ENCODE measurements around the gene KCNAB1. TPM values are rescaled to one million over a fixed set of nuclear protein-coding genes. Genes with fewer than 3 reads are reported as not detected.

Gene KCNAB1
- total and polyA plus RNA-seq, 4 donors = 0.76 to 2.8 (median 1.0) TPM

- Histone ChIP-seq H3K9me3 (ENCODE audit: control insufficient read depth in 4 of 4, low read length in 3 of 4) (no peaks in the 10 kb centered on the region), H3K4me3 (ENCODE audit: low read depth in 1 of 3, low read length in 3 of 3) (no peak overlapping the region), H3K36me3 (ENCODE audit: control insufficient read depth in 4 of 4, insufficient read depth in 3 of 4, low read depth in 1 of 4, low read length in 3 of 4) (no peaks in the 10 kb centered on the region), H3K4me1 (ENCODE audit: control insufficient read depth in 4 of 4, insufficient read depth in 4 of 4, low read length in 3 of 4) (no peaks in the 10 kb centered on the region), H3K27me3 (ENCODE audit: control insufficient read depth in 4 of 4, insufficient read depth in 4 of 4, low read length in 3 of 4) (no peaks in the 10 kb centered on the region), H3K27ac (ENCODE audit: low read depth in 1 of 2, low read length in 2 of 2) (no peak overlapping the region), H3K9ac (ENCODE audit: low read depth in 1 of 2, low read length in 2 of 2) (no peak overlapping the region)
- no peak for DNase-seq (ENCODE audit: low spot score)
- no peak for TF ChIP-seq JUND (IDR thresholded peaks at IDR 0.05)
- no peak for TF ChIP-seq FOXA1 (IDR thresholded peaks at IDR 0.05)
- TF ChIP-seq NR2F2 (IDR thresholded peaks at IDR 0.05) = no peak
- TF ChIP-seq, protein P1, sequence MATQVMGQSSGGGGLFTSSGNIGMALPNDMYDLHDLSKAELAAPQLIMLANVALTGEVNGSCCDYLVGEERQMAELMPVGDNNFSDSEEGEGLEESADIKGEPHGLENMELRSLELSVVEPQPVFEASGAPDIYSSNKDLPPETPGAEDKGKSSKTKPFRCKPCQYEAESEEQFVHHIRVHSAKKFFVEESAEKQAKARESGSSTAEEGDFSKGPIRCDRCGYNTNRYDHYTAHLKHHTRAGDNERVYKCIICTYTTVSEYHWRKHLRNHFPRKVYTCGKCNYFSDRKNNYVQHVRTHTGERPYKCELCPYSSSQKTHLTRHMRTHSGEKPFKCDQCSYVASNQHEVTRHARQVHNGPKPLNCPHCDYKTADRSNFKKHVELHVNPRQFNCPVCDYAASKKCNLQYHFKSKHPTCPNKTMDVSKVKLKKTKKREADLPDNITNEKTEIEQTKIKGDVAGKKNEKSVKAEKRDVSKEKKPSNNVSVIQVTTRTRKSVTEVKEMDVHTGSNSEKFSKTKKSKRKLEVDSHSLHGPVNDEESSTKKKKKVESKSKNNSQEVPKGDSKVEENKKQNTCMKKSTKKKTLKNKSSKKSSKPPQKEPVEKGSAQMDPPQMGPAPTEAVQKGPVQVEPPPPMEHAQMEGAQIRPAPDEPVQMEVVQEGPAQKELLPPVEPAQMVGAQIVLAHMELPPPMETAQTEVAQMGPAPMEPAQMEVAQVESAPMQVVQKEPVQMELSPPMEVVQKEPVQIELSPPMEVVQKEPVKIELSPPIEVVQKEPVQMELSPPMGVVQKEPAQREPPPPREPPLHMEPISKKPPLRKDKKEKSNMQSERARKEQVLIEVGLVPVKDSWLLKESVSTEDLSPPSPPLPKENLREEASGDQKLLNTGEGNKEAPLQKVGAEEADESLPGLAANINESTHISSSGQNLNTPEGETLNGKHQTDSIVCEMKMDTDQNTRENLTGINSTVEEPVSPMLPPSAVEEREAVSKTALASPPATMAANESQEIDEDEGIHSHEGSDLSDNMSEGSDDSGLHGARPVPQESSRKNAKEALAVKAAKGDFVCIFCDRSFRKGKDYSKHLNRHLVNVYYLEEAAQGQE (IDR thresholded peaks at IDR 0.05) = no peak
- TF ChIP-seq RXRA (IDR thresholded peaks at IDR 0.05) = no peak
- no peak for TF ChIP-seq YY1 (IDR thresholded peaks at IDR 0.05)
- TF ChIP-seq TAF1 (conservative IDR thresholded peaks at IDR 0.05) = no peak
- no peak for TF ChIP-seq SP1 (IDR thresholded peaks at IDR 0.05)
- no peak for TF ChIP-seq HNF4A (conservative IDR thresholded peaks at IDR 0.05)
- TF ChIP-seq CTCF (IDR thresholded peaks at IDR 0.05; ENCODE audit: low read depth, low read length, missing input control) = no peak
- TF ChIP-seq, protein P2, sequence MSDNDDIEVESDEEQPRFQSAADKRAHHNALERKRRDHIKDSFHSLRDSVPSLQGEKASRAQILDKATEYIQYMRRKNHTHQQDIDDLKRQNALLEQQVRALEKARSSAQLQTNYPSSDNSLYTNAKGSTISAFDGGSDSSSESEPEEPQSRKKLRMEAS (IDR thresholded peaks at IDR 0.05) = no peak
- TF ChIP-seq ATF3 (IDR thresholded peaks at IDR 0.05) = no peak
- TF ChIP-seq EGR1 (IDR thresholded peaks at IDR 0.05; ENCODE audit: low read depth in 2 of 2) = no peak
- TF ChIP-seq FOXA2 (IDR thresholded peaks at IDR 0.05) = no peak
- TF ChIP-seq RAD21 (IDR thresholded peaks at IDR 0.05) = no peak
- TF ChIP-seq HNF4G (IDR thresholded peaks at IDR 0.05) = no peak
- no peak for TF ChIP-seq ZBTB33 (IDR thresholded peaks at IDR 0.05)
- WGBS = 76% methylated on average over 6 of the region's 6 CpGs
Observed at GRCh38 chr3:156227704-156228103, 107.3 kb downstream of the KCNAB1 start.

Measured in liver (tissue), 9 donors.